ENCODE results near the gene SLC12A8.

GRCh38 chr3:125068265-125068664 is 144.3 kb downstream of the SLC12A8 start:
- no peak for TF ChIP-seq POLR2A (IDR thresholded peaks at IDR 0.05)
- TF ChIP-seq CTCF (IDR thresholded peaks at IDR 0.05 in 4 of 5, conservative IDR thresholded peaks at IDR 0.05 in 1 of 5), result no peak
